Skeletal muscle tissue (tissue), 4 donors: ENCODE results near the gene ALDH3A2. TPM values are rescaled to one million over a fixed set of nuclear protein-coding genes. Genes with fewer than 3 reads are reported as not detected.
"Not testable (repeated sequence)": the region's sequence is repeated elsewhere in the genome, so short reads cannot be mapped to it uniquely, and the experiment has no call there.

Experiments used
- H3K27ac ChIP-seq: one replicate; pipeline ENCODE4 v1.7.0; 2013; ENCODE audit warnings: mild to moderate bottlenecking, low read depth, low read length, inconsistent platforms
- H3K27me3 ChIP-seq, 3 donors: one replicate each; pipeline ENCODE4 v1.7.0; 2013; ENCODE audit warnings: low read length in 3 of 3; ENCODE audit not compliant: control insufficient read depth in 3 of 3, insufficient read depth in 3 of 3
- H3K36me3 ChIP-seq, 3 donors: one replicate each; pipeline ENCODE4 v1.7.0; 2013; ENCODE audit warnings: low read length in 3 of 3; ENCODE audit not compliant: control insufficient read depth in 3 of 3, insufficient read depth in 3 of 3
- H3K4me1 ChIP-seq, 3 donors: one replicate each; pipeline ENCODE4 v1.7.0; 2013; ENCODE audit warnings: low read length in 3 of 3, mild to moderate bottlenecking in 3 of 3; ENCODE audit not compliant: control insufficient read depth in 3 of 3, insufficient read depth in 3 of 3
- H3K4me3 ChIP-seq, 3 donors: one replicate each; pipeline ENCODE4 v1.7.0; 2013; ENCODE audit warnings: low read length in 3 of 3
- H3K9ac ChIP-seq, 3 donors: one replicate each; pipeline ENCODE4 v1.7.0; 2013; ENCODE audit warnings: low read length in 3 of 3, mild to moderate bottlenecking in 3 of 3, moderate library complexity in 2 of 3, low read depth in 1 of 3
- H3K9me3 ChIP-seq, 3 donors: one replicate each; pipeline ENCODE4 v1.7.0; 2013; ENCODE audit warnings: low read length in 3 of 3; ENCODE audit not compliant: control insufficient read depth in 3 of 3
- total RNA-seq: library from RNA; depleted of rRNA; stranded (reverse); fragments of >200 nt; gene quantifications from one replicate; pipeline ENCODE4 v1.2.3, GENCODE V29; 2014
- donor health status: Osteomylitis.

Gene ALDH3A2
- total RNA-seq, 1 donor from 2014 or later = 63.7 TPM

DNA sequence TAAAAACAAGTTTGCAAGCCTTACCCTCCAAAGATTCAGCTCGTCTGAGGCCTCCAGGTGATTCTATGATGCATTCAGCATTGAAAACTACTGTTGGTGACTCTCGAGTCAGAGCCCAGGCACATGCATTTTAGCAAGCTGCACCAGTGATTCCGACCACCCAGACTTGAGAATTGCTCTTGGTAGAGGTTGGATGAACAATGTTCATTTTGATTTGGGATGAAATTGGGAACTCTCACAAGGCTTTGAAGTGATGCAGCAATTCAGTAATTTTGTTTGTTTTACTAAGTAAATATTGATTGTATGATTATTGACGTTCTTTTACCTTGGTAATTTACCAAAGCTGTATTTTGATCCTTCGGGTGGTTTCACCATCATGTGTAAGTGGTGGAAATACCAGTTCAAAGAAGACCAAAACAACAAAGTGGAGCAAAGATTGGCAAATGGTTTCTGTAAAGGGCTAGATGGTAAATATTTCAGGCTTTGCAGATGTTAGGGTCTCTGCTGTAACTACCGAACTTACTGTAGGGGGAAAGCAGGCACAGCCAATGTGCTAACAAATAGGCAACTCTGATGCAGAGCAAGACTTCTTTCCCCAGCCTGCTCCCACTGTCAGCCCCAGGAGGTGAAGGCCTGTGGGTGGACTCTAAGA lies 11.8 kb downstream of the ALDH3A2 start:
- Histone ChIP-seq H3K27me3 (no peaks in the 10 kb centered on the region), H3K9me3 (no peaks in the 10 kb centered on the region), H3K4me1 (peaks cover 17 to 25% (median 18%) of the 10 kb centered on the region in 3 donors), H3K4me3 (no peak overlapping the region), H3K9ac (no peak overlapping the region), H3K36me3 (peaks cover 34 to 53% (median 48%) of the 10 kb centered on the region in 3 donors), H3K27ac (no peak overlapping the region)

DNA sequence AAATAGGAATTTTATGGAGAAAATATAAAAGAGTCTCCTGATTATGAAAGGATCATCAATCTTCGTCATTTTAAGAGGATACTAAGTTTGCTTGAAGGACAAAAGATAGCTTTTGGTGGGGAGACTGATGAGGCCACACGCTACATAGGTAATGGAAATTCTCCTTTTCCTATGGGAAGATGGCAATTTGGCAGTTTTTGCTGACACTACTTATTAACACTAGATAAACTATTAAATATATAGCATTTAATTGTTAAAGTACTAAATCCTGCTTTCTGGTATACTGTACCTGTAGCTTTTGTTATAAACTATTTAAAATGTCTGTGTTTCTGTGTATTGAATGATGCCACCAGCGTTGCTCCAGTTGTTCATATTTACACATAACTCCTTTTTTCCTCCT lies 12.6 kb downstream of the ALDH3A2 start:
- no peak overlapping the region for H3K9ac ChIP-seq
- peaks cover 17 to 25% (median 18%) of the 10 kb centered on the region in 3 donors for H3K4me1 ChIP-seq
- H3K36me3 ChIP-seq = peaks cover 30 to 52% (median 48%) of the 10 kb centered on the region in 3 donors
- no peak overlapping the region for H3K4me3 ChIP-seq
- H3K27ac ChIP-seq = no peak overlapping the region
- no peaks in the 10 kb centered on the region for H3K27me3 ChIP-seq
- H3K9me3 ChIP-seq = no peaks in the 10 kb centered on the region

GRCh38 chr17:19663097-19663496 lies 14.5 kb downstream of the ALDH3A2 start:
- H3K9ac ChIP-seq = no peak overlapping the region
- peaks cover 17 to 21% (median 18%) of the 10 kb centered on the region in 3 donors for H3K4me1 ChIP-seq
- no peak overlapping the region for H3K27ac ChIP-seq
- H3K36me3 ChIP-seq = peaks cover 19 to 40% (median 37%) of the 10 kb centered on the region in 3 donors
- no peaks in the 10 kb centered on the region for H3K9me3 ChIP-seq
- H3K4me3 ChIP-seq = no peak overlapping the region
- H3K27me3 ChIP-seq = no peaks in the 10 kb centered on the region

- H3K4me1 ChIP-seq = peaks cover 14 to 19% (median 16%) of the 10 kb centered on the region in 3 donors
- no peak overlapping the region for H3K27ac ChIP-seq
- no peaks in the 10 kb centered on the region for H3K27me3 ChIP-seq
- H3K4me3 ChIP-seq = no peak overlapping the region
- no peaks in the 10 kb centered on the region for H3K9me3 ChIP-seq
- H3K9ac ChIP-seq = no peak overlapping the region
- peaks cover 19 to 40% (median 35%) of the 10 kb centered on the region in 3 donors for H3K36me3 ChIP-seq
These were observed 15.7 kb downstream of the ALDH3A2 start for GRCh38 chr17:19664136-19664820.

DNA sequence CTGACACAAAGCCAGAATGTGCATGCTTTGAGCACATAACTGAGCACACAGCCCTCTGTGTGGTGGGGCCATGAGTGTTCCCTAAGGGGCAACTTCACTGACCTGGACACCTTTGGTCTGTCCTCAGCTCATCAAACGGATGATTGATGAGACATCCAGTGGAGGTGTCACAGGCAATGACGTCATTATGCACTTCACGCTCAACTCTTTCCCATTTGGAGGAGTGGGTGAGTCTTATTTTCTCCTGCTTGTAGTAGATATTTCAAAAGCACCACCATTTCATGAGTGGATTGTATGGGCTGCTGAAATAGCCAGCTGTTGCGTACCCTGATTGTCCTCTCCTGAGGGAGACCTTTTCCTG lies 16.2 kb downstream of the ALDH3A2 start:
- H3K9ac ChIP-seq = no peak overlapping the region
- H3K4me1 ChIP-seq = peaks cover 11 to 15% (median 11%) of the 10 kb centered on the region in 3 donors
- H3K27ac ChIP-seq = no peak overlapping the region
- H3K9me3 ChIP-seq = no peaks in the 10 kb centered on the region
- peaks cover 19 to 40% (median 38%) of the 10 kb centered on the region in 3 donors for H3K36me3 ChIP-seq
- no peaks in the 10 kb centered on the region for H3K27me3 ChIP-seq
- H3K4me3 ChIP-seq = no peak overlapping the region

- peaks cover 10 to 20% (median 16%) of the 10 kb centered on the region in 3 donors for H3K4me1 ChIP-seq
- H3K9ac ChIP-seq, H3K4me3 ChIP-seq, H3K27ac ChIP-seq, H3K27me3 ChIP-seq, H3K9me3 ChIP-seq: not testable (repeated sequence)
- H3K36me3 ChIP-seq = peaks cover 9 to 37% (median 23%) of the 10 kb centered on the region in 3 donors
These were observed 21.1 kb downstream of the ALDH3A2 start for GRCh38 chr17:19669680-19670079.

DNA sequence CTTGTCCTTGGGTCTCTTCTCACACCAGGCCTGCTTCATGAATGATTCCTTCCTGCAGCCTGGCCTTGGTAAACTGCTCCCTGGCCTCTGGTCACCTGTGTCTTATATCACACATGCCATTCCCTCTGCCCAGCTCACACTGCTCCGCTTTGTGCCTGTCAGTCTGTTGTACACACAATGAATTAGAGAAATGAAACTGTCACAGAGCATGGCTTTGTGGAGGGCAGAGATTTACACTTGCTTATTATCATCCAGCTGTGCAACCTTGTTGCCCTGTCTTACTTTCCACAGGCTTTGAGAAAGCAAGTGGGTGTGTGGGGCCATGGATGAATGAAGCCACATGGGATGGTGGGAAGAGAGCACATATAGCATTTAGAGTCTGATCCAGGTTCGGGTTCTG lies 22.4 kb downstream of the ALDH3A2 start:
- no peak overlapping the region for H3K4me3 ChIP-seq
- H3K9ac ChIP-seq = no peak overlapping the region
- peak overlapping the region; percentile 63 for H3K27ac ChIP-seq
- peaks cover 9 to 32% (median 10%) of the 10 kb centered on the region in 3 donors for H3K36me3 ChIP-seq
- no peaks in the 10 kb centered on the region for H3K27me3 ChIP-seq
- peaks cover 9 to 18% (median 12%) of the 10 kb centered on the region in 3 donors for H3K4me1 ChIP-seq
- H3K9me3 ChIP-seq = no peaks in the 10 kb centered on the region

DNA sequence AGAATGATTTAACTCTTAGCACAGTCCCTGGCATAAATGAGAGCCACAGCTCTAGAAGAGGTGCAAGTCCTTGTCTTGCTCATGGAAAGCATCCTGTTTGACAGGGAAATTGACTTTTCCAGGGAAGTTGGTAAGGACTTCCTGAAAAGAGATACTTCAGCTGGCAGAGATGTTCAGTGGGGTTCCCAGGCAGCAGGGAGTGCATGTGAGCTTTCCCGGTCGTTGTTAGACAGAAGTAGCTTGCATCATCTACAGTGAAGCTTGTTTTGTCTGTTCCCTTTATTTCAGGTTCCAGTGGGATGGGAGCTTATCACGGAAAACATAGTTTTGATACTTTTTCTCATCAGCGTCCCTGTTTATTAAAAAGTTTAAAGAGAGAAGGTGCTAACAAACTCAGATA lies 22.9 kb downstream of the ALDH3A2 start:
- H3K4me3 ChIP-seq = no peak overlapping the region
- H3K9ac ChIP-seq = no peak overlapping the region
- H3K4me1 ChIP-seq = peaks cover 9 to 18% (median 12%) of the 10 kb centered on the region in 3 donors
- peaks cover 5 to 34% (median 14%) of the 10 kb centered on the region in 3 donors for H3K36me3 ChIP-seq
- no peaks in the 10 kb centered on the region for H3K9me3 ChIP-seq
- H3K27ac ChIP-seq = peak overlapping the region; percentile 63
- no peaks in the 10 kb centered on the region for H3K27me3 ChIP-seq

DNA sequence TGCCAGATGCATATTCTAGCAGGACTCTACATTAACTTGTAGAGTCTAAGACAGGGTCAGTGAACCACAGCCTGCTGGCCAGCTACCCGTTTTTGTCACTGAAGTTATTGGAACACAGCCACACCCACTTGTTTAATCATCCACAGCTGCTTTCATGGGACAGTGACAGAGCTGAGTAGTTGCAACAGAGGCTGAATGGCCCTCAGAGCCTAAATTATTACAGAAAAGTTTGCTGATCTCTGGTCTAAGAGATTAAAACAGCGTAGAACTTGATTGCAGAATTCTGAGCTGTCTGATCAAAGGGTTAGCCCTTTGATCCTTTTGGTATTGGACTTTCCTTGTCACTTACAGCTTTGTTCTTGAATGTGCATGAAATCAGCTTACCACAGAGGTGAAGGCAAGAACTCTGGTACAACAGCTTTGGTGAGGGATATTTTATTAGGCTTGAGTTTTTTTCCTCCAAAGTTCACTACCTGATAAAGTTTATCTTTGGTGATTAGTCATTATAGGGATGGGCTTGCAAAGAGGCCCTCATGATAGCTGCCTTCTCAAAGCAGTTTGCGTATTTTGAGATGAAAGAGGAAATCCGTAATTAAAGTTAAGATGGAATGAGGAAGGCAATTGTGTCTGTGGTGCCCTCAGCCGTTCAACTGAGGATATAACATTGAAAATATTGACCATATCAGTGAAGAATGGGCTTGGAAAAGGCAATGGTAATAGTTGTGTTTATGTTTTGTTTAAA lies 23.6 kb downstream of the ALDH3A2 start:
- Histone ChIP-seq H3K27ac (peak overlapping the region; percentile 63), H3K4me1 (peaks cover 9 to 18% (median 12%) of the 10 kb centered on the region in 3 donors)

More for the DNA sequence above, 23.6 kb downstream of the ALDH3A2 start:
- H3K36me3 ChIP-seq = peaks cover 10 to 41% (median 20%) of the 10 kb centered on the region in 3 donors
- peak overlapping the region in 2 of 3 donors; percentile 20 to 47 for H3K9ac ChIP-seq
- no peak overlapping the region for H3K4me3 ChIP-seq
- no peaks in the 10 kb centered on the region for H3K27me3 ChIP-seq
- H3K9me3 ChIP-seq = no peaks in the 10 kb centered on the region
